Duodenal mucosa (tissue), 2 donors: ENCODE results near the gene SUFU.

Experiments
- H3K27ac ChIP-seq: one replicate; pipeline ENCODE4 v1.7.0; 2013; ENCODE audit warnings: low read depth, low read length
- H3K27me3 ChIP-seq, 2 donors: one replicate each; pipeline ENCODE4 v1.7.0; 2013; ENCODE audit warnings: low read length in 2 of 2, control low read depth in 1 of 2; ENCODE audit not compliant: insufficient read depth in 2 of 2, control insufficient read depth in 1 of 2
- H3K36me3 ChIP-seq, 2 donors: one replicate each; pipeline ENCODE4 v1.7.0; 2013; ENCODE audit warnings: low read length in 2 of 2, control low read depth in 1 of 2; ENCODE audit not compliant: insufficient read depth in 2 of 2, control insufficient read depth in 1 of 2
- H3K4me1 ChIP-seq, 2 donors: one replicate each; pipeline ENCODE4 v1.7.0; 2013; ENCODE audit warnings: low read length in 2 of 2, control low read depth in 1 of 2; ENCODE audit not compliant: insufficient read depth in 2 of 2, control insufficient read depth in 1 of 2
- H3K4me3 ChIP-seq, 2 donors: one replicate each; pipeline ENCODE4 v1.7.0; 2013; ENCODE audit warnings: low read length in 2 of 2, low read depth in 1 of 2
- H3K9ac ChIP-seq, 2 donors: one replicate each; pipeline ENCODE4 v1.7.0; 2013; ENCODE audit warnings: low read length in 2 of 2, low read depth in 1 of 2
- H3K9me3 ChIP-seq, 2 donors: one replicate each; pipeline ENCODE4 v1.7.0; 2013; ENCODE audit warnings: low read length in 2 of 2, control low read depth in 1 of 2; ENCODE audit not compliant: control insufficient read depth in 1 of 2

SUFU gene

DNA sequence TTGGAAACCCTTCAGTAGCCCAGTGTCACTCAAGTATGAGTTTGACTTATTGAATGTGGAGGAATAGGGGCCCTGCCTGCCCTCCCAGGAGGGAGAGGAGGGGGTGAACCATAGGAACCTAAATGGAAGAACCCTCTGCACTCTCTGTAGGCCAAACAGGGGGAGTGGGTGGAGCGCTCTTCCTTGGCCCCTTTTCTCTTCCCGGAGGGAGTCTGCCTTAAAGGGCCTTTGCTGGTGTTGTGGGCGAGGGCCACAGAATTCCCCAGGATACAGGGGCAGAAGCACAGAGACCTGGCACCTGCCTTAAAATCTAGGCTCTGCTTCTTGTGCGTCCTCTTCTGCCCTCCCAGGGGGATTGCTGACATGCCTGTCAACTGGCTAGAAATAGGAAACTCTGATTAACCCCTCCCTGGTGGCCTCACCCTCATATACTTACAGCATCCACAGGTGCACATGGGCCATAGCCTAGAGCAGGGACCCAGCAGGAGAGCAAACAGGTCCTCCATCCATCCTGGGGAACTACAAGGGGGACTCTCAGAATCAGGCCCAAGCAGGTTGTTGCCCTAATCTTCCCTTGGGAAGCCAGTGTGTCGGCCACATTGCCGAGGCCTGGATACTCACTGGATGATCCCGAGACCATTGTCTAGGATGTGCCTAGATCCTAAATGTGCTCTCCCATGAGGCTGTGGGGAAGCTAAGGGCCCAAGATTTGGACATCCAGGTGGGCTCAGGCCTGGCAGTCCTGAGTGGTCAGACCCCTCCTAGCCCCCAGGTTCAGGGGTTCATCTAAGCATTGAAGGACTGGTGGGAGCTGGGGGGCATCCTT, 143.9 kb downstream of the SUFU start:
- peak overlapping the region; percentile 77 to 89 for H3K4me3 ChIP-seq
- H3K27me3 ChIP-seq = no peaks in the 10 kb centered on the region
- peaks cover 9 to 30% of the 10 kb centered on the region in 2 donors for H3K36me3 ChIP-seq
- peaks cover 60 to 69% of the 10 kb centered on the region in 2 donors for H3K4me1 ChIP-seq
- peak overlapping the region; percentile 93 to 97 for H3K9ac ChIP-seq
- H3K27ac ChIP-seq = no peak overlapping the region
- H3K9me3 ChIP-seq = no peaks in the 10 kb centered on the region

DNA sequence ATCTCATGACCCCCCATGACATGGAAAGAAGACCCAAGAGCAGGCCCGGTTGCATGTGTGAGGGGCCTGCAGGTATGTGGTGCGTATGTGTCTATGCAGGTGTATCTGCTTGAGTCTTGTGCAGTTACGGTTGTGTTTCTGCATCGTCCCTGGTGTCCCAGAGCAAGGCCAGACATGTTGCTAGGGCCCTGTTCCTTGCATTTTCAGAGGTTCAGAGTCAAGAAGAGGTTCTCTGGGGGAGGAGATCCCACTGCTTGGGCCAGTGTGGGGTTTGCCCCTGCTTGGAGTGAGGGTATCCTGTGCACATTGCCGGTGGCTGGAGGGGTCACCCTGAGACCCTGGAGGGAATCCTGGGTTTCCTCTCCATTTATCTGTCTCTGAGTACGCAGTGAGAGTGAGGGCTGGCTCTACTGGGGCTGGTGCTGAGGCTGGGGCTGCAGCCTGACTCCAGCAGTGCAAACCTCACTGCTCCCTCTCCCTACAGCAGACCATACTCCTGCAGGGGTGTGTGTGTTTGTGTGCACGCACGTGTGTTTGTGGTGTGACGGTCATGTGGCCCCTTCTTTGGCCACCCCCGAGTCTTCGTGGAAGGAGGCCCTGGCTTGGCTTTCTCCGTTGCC, 144.6 kb downstream of the SUFU start:
- Histone ChIP-seq H3K9ac (peak overlapping the region; percentile 93 to 97), H3K27me3 (no peaks in the 10 kb centered on the region), H3K4me3 (peak overlapping the region; percentile 77 to 89), H3K4me1 (peaks cover 68 to 76% of the 10 kb centered on the region in 2 donors), H3K27ac (no peak overlapping the region), H3K9me3 (no peaks in the 10 kb centered on the region), H3K36me3 (peaks cover 11 to 35% of the 10 kb centered on the region in 2 donors)

DNA sequence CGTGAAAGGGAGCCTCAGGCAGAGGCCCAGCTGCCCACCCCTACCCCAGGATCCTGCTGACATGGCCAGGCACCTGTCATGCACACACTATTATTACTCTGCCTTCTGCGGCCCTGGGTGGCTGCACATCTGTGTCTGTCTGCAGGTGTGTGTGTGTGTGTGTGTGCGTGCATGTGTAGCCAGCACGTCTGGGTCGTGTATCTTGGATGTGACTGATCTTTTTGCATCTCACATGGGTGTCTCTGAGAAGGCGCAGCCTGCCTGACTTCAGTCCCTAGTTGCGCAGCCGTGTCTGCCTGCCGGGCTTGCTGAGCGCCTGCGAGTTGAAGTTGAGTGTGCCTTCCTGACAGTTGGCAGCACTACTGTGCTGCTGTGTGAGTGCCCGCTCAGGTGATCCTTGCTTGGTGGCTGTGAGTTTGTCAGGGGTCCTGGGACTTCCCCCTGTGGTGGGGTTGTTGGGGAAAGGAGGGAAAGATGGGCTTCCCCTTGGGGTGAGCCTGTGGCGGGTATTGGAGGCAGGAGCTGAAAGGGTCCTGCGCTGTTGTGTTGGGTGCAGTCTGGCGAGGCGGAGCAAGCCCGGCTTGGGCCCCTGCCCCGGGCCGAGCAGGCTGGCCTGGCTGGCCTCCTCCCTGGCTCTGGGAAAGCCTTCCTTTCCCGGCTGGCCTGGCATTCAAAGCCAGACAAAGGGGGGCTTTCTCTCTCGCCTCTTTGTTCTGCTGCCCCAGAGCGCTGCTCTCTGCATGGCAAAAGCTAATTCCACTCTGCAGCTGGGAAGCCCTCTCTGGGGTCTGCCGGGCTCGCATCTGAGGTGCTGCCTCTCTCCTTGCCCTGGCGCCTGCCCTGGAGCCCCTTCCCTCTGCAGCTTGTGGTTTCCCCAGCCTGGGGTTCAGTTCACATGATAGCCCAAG, 145.4 kb downstream of the SUFU start:
- no peaks in the 10 kb centered on the region for H3K27me3 ChIP-seq
- peak overlapping the region; percentile 45 for H3K27ac ChIP-seq
- H3K4me3 ChIP-seq = peak overlapping the region; percentile 77 to 89
- peaks cover 16 to 40% of the 10 kb centered on the region in 2 donors for H3K36me3 ChIP-seq
- no peaks in the 10 kb centered on the region for H3K9me3 ChIP-seq
- peak overlapping the region; percentile 39 to 97 for H3K9ac ChIP-seq
- H3K4me1 ChIP-seq = peaks cover 73 to 81% of the 10 kb centered on the region in 2 donors

DNA sequence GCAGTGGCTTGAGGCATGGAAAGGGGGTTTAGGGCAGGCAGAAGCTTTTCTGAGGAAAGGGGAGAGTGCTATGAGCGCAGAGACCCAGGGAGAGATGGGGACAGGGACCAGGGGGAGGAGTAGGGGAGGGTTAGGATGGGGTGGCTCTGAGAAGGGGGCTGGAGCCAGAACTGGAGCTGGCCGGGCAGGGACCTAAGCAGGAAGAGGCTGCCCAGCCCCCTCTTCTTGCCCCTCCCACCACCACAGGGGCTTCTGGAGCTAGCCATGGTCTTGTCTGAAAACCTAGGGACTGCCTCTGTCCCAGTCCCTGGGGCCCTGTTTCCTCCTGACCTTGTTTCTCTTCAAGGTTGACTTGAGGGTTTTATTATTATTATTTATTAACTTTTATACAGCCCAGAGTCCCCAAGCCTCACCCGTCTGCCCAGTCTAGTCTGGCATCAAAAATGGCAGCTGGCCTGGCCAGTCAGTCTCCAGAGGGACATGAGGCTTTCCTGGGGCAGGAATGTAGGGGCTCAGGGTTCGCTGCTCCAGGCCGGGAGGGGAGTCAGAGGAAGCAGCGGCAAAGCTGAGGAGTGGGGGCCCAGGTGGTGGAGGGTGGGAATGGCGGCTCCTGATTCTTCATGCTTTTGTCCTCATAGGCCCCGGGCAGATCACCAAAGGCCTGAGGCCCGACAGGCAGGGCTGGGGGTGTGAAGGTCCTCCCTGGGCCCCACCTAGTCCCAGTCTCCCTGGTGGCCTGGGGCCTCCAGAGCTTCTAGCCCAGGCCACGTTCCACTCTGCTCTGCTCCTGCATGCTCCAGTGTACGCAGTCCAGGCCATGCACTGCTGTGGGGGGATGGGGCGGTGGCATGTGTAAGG, 146.3 kb downstream of the SUFU start:
- Histone ChIP-seq H3K27ac (peak overlapping the region; percentile 45), H3K9me3 (no peaks in the 10 kb centered on the region), H3K9ac (peak overlapping the region; percentile 39 to 97), H3K36me3 (peaks cover 23 to 47% of the 10 kb centered on the region in 2 donors), H3K4me1 (peaks cover 78 to 86% of the 10 kb centered on the region in 2 donors), H3K27me3 (no peaks in the 10 kb centered on the region), H3K4me3 (peak overlapping the region; percentile 77 to 89)

DNA sequence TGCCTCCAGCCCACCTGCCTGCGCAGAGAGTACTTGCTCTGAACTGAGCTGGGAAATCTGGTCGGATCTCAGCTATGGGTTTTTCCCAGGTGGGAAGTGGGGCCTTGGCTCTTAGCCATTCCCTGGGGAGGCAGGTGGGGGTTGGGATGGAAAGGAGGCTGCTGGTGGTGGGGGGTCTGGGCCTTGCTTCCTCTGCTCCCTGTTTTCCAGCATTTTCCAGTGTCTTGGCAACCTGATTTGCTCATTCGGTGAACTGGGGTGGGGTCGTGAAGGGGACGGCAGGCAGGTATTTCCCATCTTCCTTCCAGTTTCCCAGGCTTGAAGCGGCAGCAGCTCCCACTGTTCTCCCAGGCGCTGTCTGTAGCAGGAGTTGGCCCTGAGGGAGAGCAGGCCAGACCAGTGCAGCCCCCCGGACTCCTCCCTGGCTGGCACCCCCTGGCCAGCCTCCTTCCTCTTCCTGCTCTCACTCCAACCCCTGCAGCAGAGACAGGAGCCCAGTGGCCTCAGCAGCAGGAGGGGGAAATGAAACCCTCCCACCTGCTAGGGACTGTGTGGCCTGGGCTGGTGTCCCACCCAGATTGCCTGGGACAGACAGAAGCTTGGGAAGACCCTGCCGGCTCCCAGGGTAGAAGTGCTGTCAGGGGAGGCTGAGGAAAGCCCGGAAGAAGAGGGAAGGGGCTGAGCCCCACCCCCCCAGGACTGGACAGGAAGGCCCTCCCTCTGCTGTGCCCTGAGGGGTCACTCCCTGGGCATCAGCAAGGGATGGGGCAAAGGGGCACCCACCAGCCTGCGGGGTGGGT, 147.1 kb downstream of the SUFU start:
- Histone ChIP-seq H3K4me3 (peak overlapping the region; percentile 16 to 41), H3K27me3 (no peaks in the 10 kb centered on the region), H3K9me3 (no peaks in the 10 kb centered on the region), H3K9ac (peak overlapping the region; percentile 32 to 36), H3K4me1 (peaks cover 83 to 84% of the 10 kb centered on the region in 2 donors), H3K36me3 (peaks cover 31 to 55% of the 10 kb centered on the region in 2 donors), H3K27ac (no peak overlapping the region)

DNA sequence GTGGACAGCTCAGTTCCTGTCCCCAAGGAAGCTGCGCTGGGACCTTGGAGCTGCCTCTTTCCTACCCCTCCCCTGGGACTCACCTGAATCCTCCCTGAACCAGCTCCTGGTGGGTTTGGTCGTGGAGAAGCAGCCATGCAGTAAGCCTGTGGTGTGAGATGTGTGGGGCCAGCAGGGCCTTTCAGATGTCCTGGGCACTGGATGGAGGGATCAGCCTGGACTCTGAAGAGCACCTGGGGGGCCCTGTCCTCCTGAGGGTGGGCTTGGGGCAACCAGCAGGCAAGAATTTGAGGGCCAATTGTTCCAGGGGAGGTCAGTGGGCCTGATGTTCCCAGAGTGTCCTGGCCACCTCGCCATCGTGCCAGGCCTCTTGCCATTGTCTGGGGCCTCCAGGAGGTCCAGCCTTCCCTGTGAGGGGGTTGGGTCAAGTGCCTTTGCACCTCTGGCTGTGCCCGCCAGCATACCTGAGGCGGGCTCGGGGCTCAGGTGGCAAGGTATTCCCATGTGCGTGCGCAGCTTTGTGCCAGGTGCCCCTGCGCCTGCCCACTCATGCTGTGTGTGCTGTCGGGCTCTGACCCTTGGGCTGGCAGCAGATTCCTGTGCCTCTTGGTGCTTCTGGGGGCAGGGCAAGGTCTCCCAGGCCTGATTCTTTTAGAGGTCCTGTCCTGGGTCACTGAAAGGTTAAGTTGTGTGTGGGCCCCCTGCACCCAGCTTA, 147.8 kb downstream of the SUFU start:
- Histone ChIP-seq H3K27ac (no peak overlapping the region), H3K4me3 (peak overlapping the region in 1 of 2 donors; percentile 5), H3K4me1 (peaks cover 83 to 88% of the 10 kb centered on the region in 2 donors), H3K9me3 (no peaks in the 10 kb centered on the region), H3K36me3 (peaks cover 38 to 62% of the 10 kb centered on the region in 2 donors), H3K9ac (peak overlapping the region; percentile 32 to 36), H3K27me3 (no peaks in the 10 kb centered on the region)

DNA sequence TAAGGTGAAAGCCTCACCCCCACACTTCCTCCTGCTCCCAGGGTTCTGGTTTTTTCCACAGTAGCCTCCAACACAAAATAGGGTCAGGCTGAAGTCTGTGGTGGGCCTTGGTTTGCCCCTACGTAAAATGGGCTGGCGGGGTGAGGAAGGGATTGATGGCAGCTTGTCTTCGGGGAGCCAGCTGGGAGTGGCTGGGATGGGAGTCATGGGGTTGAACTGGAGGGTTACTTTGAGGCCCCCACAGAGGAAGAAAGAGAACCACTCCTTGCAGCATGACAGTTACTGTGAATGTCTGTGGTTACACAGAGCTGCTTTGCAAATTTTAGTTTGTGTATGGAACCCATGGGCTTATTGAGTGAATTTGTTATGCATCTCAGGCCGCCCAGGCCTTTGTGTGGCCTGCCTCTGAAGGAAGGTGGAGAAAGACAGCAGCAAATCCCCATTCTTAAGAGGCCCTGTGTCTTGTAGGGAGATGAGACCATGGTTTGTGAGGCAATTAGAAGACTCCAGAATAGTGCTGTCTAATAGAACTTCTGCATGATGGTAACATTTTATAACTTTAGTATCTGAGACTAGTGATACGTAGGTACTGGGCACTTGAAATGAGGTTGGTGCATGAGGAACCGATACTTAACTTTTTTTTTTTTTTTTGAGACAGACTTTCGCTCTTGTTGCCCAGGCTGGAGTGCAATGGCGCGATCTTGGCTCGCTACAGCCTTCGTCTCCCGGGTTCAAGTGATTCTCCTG, 148.6 kb downstream of the SUFU start:
- Histone ChIP-seq H3K27ac (no peak overlapping the region), H3K27me3 (no peaks in the 10 kb centered on the region), H3K36me3 (peaks cover 42 to 69% of the 10 kb centered on the region in 2 donors), H3K9ac (no peak overlapping the region), H3K4me3 (peak overlapping the region in 1 of 2 donors; percentile 19), H3K9me3 (no peaks in the 10 kb centered on the region), H3K4me1 (peaks cover 82 to 88% of the 10 kb centered on the region in 2 donors)

DNA sequence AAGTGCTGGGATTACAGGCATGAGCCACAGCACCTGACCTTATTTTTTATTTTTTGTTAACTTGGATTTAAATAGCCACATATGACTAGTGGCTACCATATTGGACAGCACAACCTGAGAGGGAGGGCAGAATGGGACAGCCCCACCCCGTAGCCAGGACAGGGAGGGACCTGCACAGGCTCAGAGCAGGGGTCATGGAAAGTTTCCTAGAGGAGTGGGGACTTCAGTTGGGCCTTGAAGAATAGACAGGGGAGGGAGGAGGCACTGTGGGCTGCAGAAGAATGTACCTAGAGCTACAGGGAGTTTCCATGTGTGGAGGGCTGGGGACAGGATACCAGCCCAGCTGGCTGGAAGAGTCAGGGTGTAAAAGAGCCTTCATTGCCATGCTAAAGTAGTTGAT, 149.3 kb downstream of the SUFU start:
- Histone ChIP-seq H3K36me3 (peaks cover 37 to 68% of the 10 kb centered on the region in 2 donors), H3K9me3 (no peaks in the 10 kb centered on the region), H3K27ac (no peak overlapping the region), H3K27me3 (no peaks in the 10 kb centered on the region), H3K9ac (no peak overlapping the region), H3K4me1 (peaks cover 80 to 87% of the 10 kb centered on the region in 2 donors), H3K4me3 (no peak overlapping the region)
